Activated T-cell treated with anti-CD3 and anti-CD28 coated beads for 48 hours (primary cell): ENCODE data around the gene NNMT.

ENCODE experiments used
- DNase-seq: peaks from one replicate; pipeline ENCODE4 v3.0.0-alpha.2; 2020; ENCODE audit warnings: low read depth

The NNMT gene

DNA sequence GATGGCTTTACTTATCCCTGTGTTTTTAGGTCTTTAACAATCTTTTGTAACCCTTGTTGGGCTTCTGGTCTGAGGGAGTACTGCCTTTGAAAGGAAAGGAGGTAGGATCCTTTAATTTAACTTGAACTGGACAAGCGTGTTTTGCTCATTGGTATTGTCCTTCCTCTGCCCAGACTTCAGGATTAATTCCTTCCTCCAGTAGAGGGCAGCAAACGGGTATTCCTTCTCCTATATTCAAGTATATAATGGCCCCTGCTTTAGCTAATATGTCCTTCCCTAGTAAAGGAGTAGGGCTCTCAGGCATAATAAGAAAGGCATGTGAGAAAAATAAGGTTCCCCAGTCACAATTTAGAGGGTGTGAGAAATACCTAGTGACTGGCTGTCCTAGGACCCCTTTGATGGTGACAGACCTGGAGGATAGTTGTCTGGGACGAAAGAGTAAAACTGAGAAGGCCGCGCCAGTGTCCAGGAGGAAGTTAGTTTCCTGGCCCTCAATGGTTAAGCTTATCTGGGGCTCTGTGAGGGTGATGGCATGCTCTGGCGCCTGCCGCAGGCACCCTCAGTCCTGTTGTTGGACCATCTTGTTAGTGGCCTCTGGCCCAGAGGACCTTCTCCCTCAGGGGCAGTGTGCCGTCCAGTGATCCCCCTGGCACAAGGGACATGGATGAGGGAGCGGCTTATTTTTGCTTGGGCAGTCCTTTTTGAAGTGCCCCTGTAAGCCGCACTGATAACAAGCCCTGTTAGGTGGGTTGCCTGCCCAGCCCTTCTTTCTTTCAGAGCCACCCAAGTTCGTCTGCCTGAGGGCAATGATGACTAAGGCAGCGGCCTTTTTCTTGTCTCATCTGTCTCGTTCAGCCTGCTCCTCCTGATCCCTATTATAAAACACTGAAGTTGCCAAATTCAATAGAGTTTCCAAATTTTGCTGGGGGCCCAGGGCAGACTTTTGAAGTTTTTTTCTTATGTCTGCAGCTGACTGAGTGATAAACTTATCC, 52.3 kb downstream of the NNMT start:
- no peak for DNase-seq

DNA sequence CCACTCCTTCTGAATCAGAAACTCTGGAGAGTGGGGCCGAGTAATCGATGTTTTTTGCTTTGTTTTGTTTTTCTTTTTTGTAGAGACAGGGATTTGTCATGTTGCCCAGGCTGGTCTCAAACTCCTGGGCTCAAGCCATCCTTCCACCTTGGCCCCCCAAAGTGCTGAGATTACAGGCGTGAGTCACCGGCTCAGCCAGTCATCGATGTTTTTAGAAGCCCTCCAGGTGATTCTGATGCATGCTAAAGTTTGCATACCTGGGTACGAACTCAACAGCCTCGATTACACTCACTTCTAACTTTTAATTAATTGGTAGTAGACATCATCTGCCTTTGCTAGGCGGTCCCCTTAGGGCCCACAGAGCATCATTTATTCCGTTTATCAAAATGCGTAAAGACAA, 53.8 kb downstream of the NNMT start:
- DNase-seq = no peak

DNA sequence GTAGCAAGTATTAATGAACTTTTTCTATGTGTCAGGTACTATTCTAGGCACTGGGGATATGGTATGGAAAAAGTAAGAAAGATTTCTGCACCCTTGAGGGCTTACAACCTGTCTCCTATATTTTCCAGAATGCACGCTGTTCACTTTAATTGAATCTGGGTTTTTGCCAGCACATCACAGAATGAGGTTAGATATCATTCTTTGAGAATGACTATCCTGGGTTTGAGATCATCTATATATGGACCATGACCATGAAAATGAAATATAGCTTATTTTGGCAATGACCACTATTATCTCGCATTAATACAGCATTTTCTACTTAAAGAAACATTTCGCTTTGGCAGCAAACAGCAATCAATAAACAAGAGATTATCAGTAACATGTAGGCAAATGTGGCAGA, 57.2 kb downstream of the NNMT start:
- no peak for DNase-seq

DNA sequence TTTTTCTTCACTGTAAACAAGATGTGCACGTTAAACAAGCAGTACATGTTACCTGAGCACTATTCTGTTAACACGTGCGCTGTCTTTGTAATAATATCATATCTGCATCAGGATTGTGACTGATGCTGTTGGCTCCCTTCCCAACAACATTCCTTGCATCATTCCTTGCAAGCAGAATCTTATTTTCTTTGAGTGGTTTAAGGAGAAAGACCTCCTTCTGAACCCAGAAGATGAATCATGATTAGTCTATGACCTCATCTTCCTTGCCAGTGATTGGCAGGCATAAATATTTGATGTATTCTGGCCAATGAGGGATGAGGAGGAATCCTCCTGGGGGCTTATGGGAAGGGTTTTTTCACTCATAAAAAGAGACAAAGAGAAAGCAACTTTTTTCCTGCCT, 57.9 kb downstream of the NNMT start:
- no peak for DNase-seq

DNA sequence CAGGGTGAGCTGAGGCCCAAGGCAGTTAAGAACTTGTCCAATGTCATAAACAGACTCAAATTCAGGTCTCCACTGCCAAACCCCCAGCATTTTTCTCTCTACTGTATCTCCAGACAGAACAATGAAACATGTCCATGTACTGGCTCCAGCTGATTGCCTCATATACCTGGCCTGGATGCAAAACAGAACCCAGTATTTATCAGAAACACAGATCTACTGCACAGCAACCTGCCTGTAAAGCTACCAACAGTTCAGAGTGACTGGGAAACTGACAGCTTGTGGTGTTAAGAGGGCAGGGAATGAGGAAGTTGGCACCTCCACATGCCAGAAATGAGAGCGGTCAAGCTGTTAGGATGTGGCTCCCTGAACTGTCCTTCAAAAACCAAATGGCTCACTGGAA, 62.5 kb downstream of the NNMT start:
- DNase-seq = no peak

DNA sequence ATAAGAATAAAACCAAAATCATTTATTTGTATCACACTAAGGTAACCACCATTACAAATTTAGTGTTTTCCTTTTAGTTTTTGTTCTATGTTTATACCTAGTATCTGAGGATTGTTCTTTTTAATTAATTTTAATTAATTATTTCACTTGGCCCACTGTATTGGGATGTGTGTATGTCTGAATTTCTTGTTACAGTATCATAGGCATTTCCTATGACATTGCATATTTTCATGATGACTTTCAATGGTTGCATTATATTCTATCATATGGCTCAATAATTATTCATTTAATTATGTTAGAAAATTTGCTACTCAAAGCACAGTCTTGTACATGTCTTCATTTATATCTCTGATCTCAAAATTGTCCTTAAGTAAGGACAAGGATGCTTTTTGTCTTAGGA, 63.1 kb downstream of the NNMT start:
- DNase-seq = no peak

DNA sequence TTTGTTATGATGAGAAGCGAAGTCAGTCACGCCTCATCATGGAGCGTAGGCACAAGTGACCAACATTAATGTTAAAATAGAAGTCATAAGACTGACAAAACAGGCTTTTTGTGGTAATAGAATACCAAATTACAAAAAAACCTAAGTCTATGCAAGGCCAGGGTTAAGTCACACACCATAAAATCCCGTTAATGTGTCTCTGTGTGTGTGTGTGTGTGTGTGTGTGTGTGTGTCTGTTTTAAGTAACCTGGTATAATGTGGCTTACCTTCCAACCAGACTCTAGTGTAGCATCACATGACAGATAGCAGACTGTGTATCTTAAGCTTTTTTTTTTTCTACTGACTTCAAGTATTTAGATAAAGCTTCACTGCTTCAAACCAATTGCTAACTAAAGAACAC, 66.1 kb downstream of the NNMT start:
- DNase-seq = no peak

DNA sequence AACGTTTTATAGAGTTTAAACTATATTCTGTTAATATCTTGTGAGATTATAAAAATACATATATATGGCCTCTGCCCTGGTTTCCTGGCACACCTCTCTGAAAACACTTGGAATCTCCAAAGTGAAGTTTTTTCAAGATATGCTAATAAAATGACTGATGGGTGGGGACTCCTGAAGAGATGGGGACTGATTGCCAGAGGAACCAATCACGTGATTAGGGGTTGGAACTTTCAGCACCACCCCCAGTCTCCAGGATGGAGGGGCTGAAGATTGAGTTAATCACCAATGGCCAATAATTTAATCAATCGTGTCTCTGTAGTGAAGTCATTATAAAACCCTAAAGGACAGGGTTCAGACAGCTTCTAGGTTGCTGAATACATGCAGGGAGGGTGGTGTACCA, 66.8 kb downstream of the NNMT start:
- no peak for DNase-seq
